ENCODE results near the gene EIF5A2.

The EIF5A2 gene

DNA sequence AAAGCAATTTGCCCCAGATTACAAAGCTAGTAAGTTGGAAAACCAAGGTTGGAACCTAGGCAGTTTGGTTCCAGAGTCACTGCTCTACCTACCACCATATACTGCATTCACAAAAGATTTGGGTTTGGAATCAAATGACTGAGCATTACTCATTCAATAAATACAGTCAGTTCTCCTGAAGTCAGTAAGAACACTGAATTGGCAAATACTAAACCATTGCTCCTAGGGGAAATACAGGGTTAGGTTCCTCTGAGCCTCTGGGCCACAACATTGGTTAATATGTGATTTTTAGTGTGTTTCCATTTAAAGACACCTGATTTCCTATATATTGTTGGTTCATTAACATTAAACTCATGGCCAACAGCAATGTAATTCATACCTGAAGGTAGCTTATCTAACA is 2.1 kb upstream of the EIF5A2 start:
- DNase-seq (ENCODE audit: extremely low spot score), result no peak
- ChIA-PET POLR2A (interaction anchor here (1.7 kb wide), 1 partner anchor 41 kb away, joined by 4 read pairs; the partner anchor contains the start of gene RPL22L1), CTCF (interaction anchor here (1.0 to 1.1 kb wide), 2 partner anchors 15 to 34 kb away, joined by 3 read pairs; no protein-coding TSS in a partner anchor)
- no peak for TF ChIP-seq CTCF (IDR thresholded peaks at IDR 0.05; ENCODE audit: control extremely low read depth, extremely low read depth, low read depth, missing control alignments)

GRCh38 chr3:170909129-170909903 is 879 bp upstream of the EIF5A2 start:
- ChIA-PET POLR2A (interaction anchor here (0.6 to 1.7 kb wide), 2 partner anchors 40 to 52 kb away, joined by 3 to 4 read pairs; partner anchors contain the start of gene RPL22L1), CTCF (no interaction called here)
- no peak for DNase-seq (ENCODE audit: extremely low spot score)
- no peak for TF ChIP-seq CTCF (IDR thresholded peaks at IDR 0.05; ENCODE audit: control extremely low read depth, extremely low read depth, low read depth, missing control alignments)

DNA sequence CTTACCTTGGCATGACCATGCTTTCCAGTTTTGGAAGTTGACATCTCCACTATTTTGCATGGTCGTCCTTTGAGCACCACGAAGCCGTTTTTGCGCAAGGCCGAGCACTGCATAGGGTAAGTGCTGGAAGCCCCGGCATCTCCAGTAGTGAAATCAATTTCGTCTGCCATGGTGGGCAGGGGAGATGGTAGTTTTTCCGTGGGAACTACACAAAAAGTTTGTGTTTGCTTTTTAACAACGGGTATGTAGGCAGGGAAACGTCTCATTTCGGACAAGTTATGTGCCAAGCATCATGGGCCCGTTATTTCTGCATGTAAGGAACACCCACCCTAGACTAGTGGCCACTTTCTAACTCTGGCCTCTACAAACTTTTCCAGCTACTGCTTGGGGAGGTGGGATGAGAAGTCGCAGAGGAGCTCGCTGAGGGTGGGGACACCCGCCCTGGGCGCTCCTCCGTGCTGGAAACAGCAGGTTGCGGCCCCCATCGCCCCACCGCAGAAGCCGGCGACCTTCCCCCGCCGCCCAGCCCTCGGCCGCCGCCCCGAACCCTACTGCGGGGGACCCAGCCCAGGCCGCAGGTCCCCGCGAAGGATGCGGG is 701 bp downstream of the EIF5A2 start:
- ChIA-PET CTCF (interaction anchor here (1.0 kb wide), 1 partner anchor 60 kb away, joined by 3 read pairs; no protein-coding TSS in a partner anchor), POLR2A (no interaction called here)
- no peak for TF ChIP-seq CTCF (IDR thresholded peaks at IDR 0.05; ENCODE audit: control extremely low read depth, extremely low read depth, low read depth, missing control alignments)
- peak; percentile 40 for DNase-seq (ENCODE audit: extremely low spot score)

GRCh38 chr3:170905862-170906261 is 2.6 kb downstream of the EIF5A2 start:
- ChIA-PET POLR2A (no interaction called here), CTCF (interaction anchor here (1.3 kb wide), 1 partner anchor 95 kb away, joined by 3 read pairs; no protein-coding TSS in a partner anchor)
- no peak for TF ChIP-seq CTCF (IDR thresholded peaks at IDR 0.05; ENCODE audit: control extremely low read depth, extremely low read depth, low read depth, missing control alignments)

GRCh38 chr3:170903123-170903522 is 5.3 kb downstream of the EIF5A2 start:
- ChIA-PET CTCF (no interaction called here), POLR2A (no interaction called here)
- TF ChIP-seq CTCF (IDR thresholded peaks at IDR 0.05; ENCODE audit: control extremely low read depth, extremely low read depth, low read depth, missing control alignments), result no peak
- DNase-seq (ENCODE audit: extremely low spot score), result no peak

More at GRCh38 chr3:170905862-170906261, 2.6 kb downstream of the EIF5A2 start:
- DNase-seq (ENCODE audit: extremely low spot score), result no peak

GRCh38 chr3:170899455-170899854 is 9.0 kb downstream of the EIF5A2 start:
- POLR2A ChIA-PET, result no interaction called here
- no peak for TF ChIP-seq CTCF (IDR thresholded peaks at IDR 0.05; ENCODE audit: control extremely low read depth, extremely low read depth, low read depth, missing control alignments)
- DNase-seq (ENCODE audit: extremely low spot score), result no peak
- CTCF ChIA-PET, result no interaction called here

Measured in GM10248 (cell line).